ENCODE data around the gene TEF.
"Not testable (repeated sequence)": the region's sequence is repeated elsewhere in the genome, so short reads cannot be mapped to it uniquely, and the experiment has no call there.

TEF gene

GRCh38 chr22:41408665-41409064 lies 26.9 kb downstream of the TEF start:
- Histone ChIP-seq H3K4me1 (ENCODE audit: control insufficient read depth, low read depth, low read length) (peaks cover 4% of the 10 kb centered on the region), H3K9ac (ENCODE audit: low read length) (no peak overlapping the region), H3K36me3 (ENCODE audit: control insufficient read depth, low read depth, low read length) (no peaks in the 10 kb centered on the region), H3K27me3 (ENCODE audit: control insufficient read depth, insufficient read depth, low read length) (no peaks in the 10 kb centered on the region), H3K27ac (ENCODE audit: low read length) (no peak overlapping the region), H3K4me3 (ENCODE audit: low read length) (no peak overlapping the region), H3K9me3 (ENCODE audit: control insufficient read depth, low read depth, low read length) (no peaks in the 10 kb centered on the region)

GRCh38 chr22:41410311-41410751 lies 28.6 kb downstream of the TEF start:
- Histone ChIP-seq H3K27ac (ENCODE audit: low read length) (no peak overlapping the region), H3K9ac (ENCODE audit: low read length) (no peak overlapping the region), H3K36me3 (ENCODE audit: control insufficient read depth, low read depth, low read length) (no peaks in the 10 kb centered on the region), H3K27me3 (ENCODE audit: control insufficient read depth, insufficient read depth, low read length) (no peaks in the 10 kb centered on the region), H3K4me3 (ENCODE audit: low read length) (no peak overlapping the region), H3K4me1 (ENCODE audit: control insufficient read depth, low read depth, low read length) (peaks cover 9% of the 10 kb centered on the region), H3K9me3 (ENCODE audit: control insufficient read depth, low read depth, low read length) (no peaks in the 10 kb centered on the region)

GRCh38 chr22:41411021-41411851 lies 29.5 kb downstream of the TEF start:
- Histone ChIP-seq H3K36me3 (ENCODE audit: control insufficient read depth, low read depth, low read length) (no peaks in the 10 kb centered on the region), H3K4me3 (ENCODE audit: low read length) (no peak overlapping the region), H3K27me3 (ENCODE audit: control insufficient read depth, insufficient read depth, low read length) (no peaks in the 10 kb centered on the region), H3K9me3 (ENCODE audit: control insufficient read depth, low read depth, low read length) (no peaks in the 10 kb centered on the region), H3K9ac (ENCODE audit: low read length) (no peak overlapping the region), H3K4me1 (ENCODE audit: control insufficient read depth, low read depth, low read length) (peaks cover 9% of the 10 kb centered on the region), H3K27ac (ENCODE audit: low read length) (no peak overlapping the region)

DNA sequence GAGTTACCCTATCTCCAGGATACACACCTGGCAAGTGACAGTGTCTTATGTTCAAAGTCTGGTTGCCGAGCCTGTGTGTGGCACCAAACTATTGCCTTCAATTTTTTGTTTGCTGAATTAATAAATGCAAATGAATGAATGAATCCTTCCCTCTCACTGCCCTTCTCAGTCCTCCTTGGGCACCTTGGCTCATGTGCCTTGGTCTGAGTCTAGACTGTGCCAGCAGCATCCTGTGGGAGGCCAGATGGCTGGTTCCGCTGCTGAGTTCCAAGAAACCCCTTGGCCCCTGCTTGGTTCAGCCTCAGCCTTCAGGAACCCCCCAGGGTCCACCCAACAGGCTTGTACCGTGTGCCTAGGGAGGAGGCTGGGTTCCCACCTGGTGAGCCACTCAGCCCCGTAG lies 33.8 kb downstream of the TEF start:
- Histone ChIP-seq H3K4me1 (ENCODE audit: control insufficient read depth, low read depth, low read length) (peaks cover 9% of the 10 kb centered on the region), H3K27me3 (ENCODE audit: control insufficient read depth, insufficient read depth, low read length) (no peaks in the 10 kb centered on the region), H3K27ac (ENCODE audit: low read length) (no peak overlapping the region), H3K9ac (ENCODE audit: low read length) (no peak overlapping the region), H3K36me3 (ENCODE audit: control insufficient read depth, low read depth, low read length) (no peaks in the 10 kb centered on the region), H3K9me3 (ENCODE audit: control insufficient read depth, low read depth, low read length) (no peaks in the 10 kb centered on the region), H3K4me3 (ENCODE audit: low read length) (no peak overlapping the region)

DNA sequence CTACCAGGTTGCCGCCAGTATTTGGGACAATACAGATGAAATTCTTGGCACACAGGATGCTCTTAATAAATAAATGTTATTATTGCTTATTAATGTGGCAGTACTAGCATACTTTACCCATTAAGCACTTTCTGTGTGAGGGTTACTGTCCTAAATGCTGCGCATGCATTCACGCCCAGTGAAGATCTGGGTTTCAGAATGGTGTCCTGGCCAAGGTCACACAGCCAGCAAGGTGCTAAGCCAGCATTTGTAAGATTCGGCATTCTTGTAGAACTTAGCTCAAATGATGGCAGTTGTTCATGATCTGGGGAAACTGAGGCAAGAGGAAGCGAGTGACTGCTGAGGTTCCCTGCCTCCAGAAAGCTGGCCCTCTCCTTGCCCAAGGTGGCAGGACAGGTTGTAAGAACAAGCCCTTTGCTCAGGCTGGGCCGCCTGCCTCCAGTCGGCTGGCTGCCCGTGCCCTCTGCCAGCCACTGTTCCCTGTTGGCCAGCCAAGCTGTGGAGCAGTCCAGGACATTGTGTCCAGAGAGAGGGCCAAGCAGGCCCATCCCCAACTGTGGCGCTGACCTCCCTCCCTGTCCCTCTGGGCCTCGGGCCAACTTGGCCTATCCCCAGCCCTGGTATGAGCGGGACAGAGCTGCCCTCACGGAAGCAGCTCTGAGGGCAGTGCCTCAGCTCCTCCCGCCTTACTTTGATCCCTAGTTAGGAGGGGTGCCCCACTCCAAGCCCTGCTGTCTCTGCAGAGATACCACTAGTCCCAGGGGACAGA lies 36.1 kb downstream of the TEF start:
- no peaks in the 10 kb centered on the region for H3K9me3 ChIP-seq (ENCODE audit: control insufficient read depth, low read depth, low read length)
- no peak overlapping the region for H3K4me3 ChIP-seq (ENCODE audit: low read length)
- no peak overlapping the region for H3K9ac ChIP-seq (ENCODE audit: low read length)
- H3K36me3 ChIP-seq (ENCODE audit: control insufficient read depth, low read depth, low read length), result no peaks in the 10 kb centered on the region
- no peak overlapping the region for H3K27ac ChIP-seq (ENCODE audit: low read length)
- H3K27me3 ChIP-seq (ENCODE audit: control insufficient read depth, insufficient read depth, low read length), result no peaks in the 10 kb centered on the region
- peaks cover 6% of the 10 kb centered on the region for H3K4me1 ChIP-seq (ENCODE audit: control insufficient read depth, low read depth, low read length)

DNA sequence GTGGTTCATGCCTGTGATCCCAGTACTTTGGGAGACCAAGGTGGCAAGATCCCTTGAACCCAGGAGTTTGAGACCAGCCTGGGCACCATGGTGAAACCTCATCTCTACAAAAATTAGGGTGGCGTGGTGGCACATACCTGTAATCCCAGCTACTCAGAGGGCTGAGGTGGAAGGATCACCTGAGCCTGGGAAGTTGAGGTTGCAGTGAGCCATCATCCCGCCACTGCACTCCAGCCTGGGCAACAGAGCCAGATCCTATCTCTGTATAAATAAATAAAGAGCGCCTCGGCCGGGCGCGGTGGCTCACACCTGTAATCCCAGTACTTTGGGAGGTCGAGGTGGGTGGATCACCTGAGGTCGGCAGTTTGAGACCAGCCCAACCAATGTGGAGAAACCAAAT lies 37.0 kb downstream of the TEF start:
- Histone ChIP-seq H3K9ac (ENCODE audit: low read length) (no peak overlapping the region), H3K36me3 (ENCODE audit: control insufficient read depth, low read depth, low read length) (no peaks in the 10 kb centered on the region), H3K27ac (ENCODE audit: low read length) (no peak overlapping the region), H3K27me3 (ENCODE audit: control insufficient read depth, insufficient read depth, low read length) (no peaks in the 10 kb centered on the region), H3K9me3 (ENCODE audit: control insufficient read depth, low read depth, low read length) (no peaks in the 10 kb centered on the region), H3K4me3 (ENCODE audit: low read length) (no peak overlapping the region), H3K4me1 (ENCODE audit: control insufficient read depth, low read depth, low read length) (peaks cover 6% of the 10 kb centered on the region)

DNA sequence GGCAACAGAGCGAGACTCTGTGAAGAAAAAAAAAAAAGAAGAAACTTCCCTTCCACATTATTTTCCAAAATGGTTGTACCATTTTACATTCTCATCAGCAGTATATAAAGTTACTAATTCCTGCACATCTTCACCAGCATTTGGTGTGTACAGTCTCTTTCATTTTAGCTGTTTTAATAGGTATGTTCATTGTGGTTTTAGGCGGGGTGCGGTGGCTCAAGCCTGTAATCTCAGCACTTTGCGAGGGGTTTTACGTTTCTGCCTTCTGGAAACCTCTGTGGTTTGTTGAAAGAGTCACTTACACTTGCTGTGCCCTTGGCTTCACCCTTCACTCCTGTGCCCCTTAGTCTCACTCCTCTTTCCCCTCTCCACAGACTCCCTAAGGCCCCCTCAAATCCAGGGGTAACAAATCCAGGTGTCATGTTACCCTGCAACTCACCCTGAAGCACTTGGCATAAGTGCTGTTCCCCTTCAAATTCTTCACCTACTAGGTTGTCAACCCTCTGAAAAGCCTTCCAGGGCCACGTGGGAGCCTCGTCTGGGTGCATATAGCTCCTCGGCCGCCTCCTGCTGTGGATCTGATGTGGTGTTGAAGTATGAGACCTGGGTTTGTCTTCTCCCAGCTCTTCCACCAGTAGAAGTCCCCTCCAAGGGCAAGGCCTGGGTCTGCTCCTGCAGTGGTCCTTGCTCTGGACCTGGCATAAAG lies 44.1 kb downstream of the TEF start:
- H3K4me1 ChIP-seq (ENCODE audit: control insufficient read depth, low read depth, low read length), result no peaks in the 10 kb centered on the region
- H3K9ac ChIP-seq (ENCODE audit: low read length), result no peak overlapping the region
- H3K4me3 ChIP-seq (ENCODE audit: low read length), result no peak overlapping the region
- H3K36me3 ChIP-seq (ENCODE audit: control insufficient read depth, low read depth, low read length), result no peaks in the 10 kb centered on the region
- no peaks in the 10 kb centered on the region for H3K9me3 ChIP-seq (ENCODE audit: control insufficient read depth, low read depth, low read length)
- no peak overlapping the region for H3K27ac ChIP-seq (ENCODE audit: low read length)
- H3K27me3 ChIP-seq (ENCODE audit: control insufficient read depth, insufficient read depth, low read length), result no peaks in the 10 kb centered on the region

- Histone ChIP-seq H3K4me3 (ENCODE audit: low read length) (no peak overlapping the region), H3K27me3 (ENCODE audit: control insufficient read depth, insufficient read depth, low read length) (no peaks in the 10 kb centered on the region), H3K4me1 (ENCODE audit: control insufficient read depth, low read depth, low read length) (no peaks in the 10 kb centered on the region), H3K9me3 (ENCODE audit: control insufficient read depth, low read depth, low read length) (no peaks in the 10 kb centered on the region), H3K9ac (ENCODE audit: low read length) (no peak overlapping the region), H3K36me3 (ENCODE audit: control insufficient read depth, low read depth, low read length) (peaks cover 6% of the 10 kb centered on the region), H3K27ac (ENCODE audit: low read length) (no peak overlapping the region)
These were observed 47.6 kb downstream of the TEF start for GRCh38 chr22:41429232-41429950.

DNA sequence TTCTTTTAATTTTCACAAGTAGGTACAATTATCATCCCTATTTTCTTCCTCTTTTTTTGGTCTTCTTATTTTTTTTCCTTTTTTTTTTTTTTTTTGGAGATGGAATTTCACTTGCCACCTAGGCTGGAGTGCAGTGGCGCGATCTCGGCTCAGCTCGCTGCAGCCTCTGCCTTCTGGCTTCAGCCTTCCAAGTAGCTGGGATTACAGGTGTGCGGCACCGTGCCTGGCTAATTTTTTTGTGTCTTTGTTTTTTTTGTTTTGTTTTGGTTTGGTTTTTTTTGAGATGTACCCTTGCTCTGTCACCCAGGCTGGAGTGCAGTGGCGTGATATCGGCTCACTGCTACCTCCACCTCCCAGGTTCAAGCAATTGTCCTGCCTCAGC lies 48.2 kb downstream of the TEF start:
- Histone ChIP-seq H3K36me3 (ENCODE audit: control insufficient read depth, low read depth, low read length) (peaks cover 10% of the 10 kb centered on the region), H3K27ac (ENCODE audit: low read length) (no peak overlapping the region), H3K9me3 (ENCODE audit: control insufficient read depth, low read depth, low read length) (no peaks in the 10 kb centered on the region), H3K9ac (ENCODE audit: low read length) (no peak overlapping the region), H3K27me3 (ENCODE audit: control insufficient read depth, insufficient read depth, low read length) (no peaks in the 10 kb centered on the region), H3K4me1 (ENCODE audit: control insufficient read depth, low read depth, low read length) (no peaks in the 10 kb centered on the region), H3K4me3 (ENCODE audit: low read length) (no peak overlapping the region)

- H3K36me3 ChIP-seq (ENCODE audit: control insufficient read depth, low read depth, low read length), result peaks cover 27% of the 10 kb centered on the region
- H3K4me3 ChIP-seq (ENCODE audit: low read length), result no peak overlapping the region
- no peaks in the 10 kb centered on the region for H3K4me1 ChIP-seq (ENCODE audit: control insufficient read depth, low read depth, low read length)
- no peak overlapping the region for H3K9ac ChIP-seq (ENCODE audit: low read length)
- H3K27me3 ChIP-seq (ENCODE audit: control insufficient read depth, insufficient read depth, low read length), result no peaks in the 10 kb centered on the region
- H3K9me3 ChIP-seq (ENCODE audit: control insufficient read depth, low read depth, low read length), result no peaks in the 10 kb centered on the region
- H3K27ac ChIP-seq (ENCODE audit: low read length), result no peak overlapping the region
These were observed 49.9 kb downstream of the TEF start for GRCh38 chr22:41431656-41432055.

- H3K4me1 ChIP-seq (ENCODE audit: control insufficient read depth, low read depth, low read length); H3K27me3 ChIP-seq (ENCODE audit: control insufficient read depth, insufficient read depth, low read length); H3K9me3 ChIP-seq (ENCODE audit: control insufficient read depth, low read depth, low read length); H3K4me3 ChIP-seq (ENCODE audit: low read length); H3K9ac ChIP-seq (ENCODE audit: low read length); H3K27ac ChIP-seq (ENCODE audit: low read length): not testable (repeated sequence)
- peaks cover 38% of the 10 kb centered on the region for H3K36me3 ChIP-seq (ENCODE audit: control insufficient read depth, low read depth, low read length)
These were observed 51.7 kb downstream of the TEF start for GRCh38 chr22:41433480-41433879.

Measured in iPS-18a (cell line).